Smooth muscle cell (in vitro differentiated cells): ENCODE results near the gene GATA2. TPM values are rescaled to one million over a fixed set of nuclear protein-coding genes. Genes with fewer than 3 reads are reported as not detected.

Experiments
- DNase-seq: peaks from one replicate; lab custom pipeline; 2025; ENCODE audit not compliant: unreplicated experiment; lab: John Stamatoyannopoulos, UW
- H2AFZ ChIP-seq: fragments of 200-600 bp; sonication (generic); 2 replicates; pipeline ENCODE4 v1.6.0; 2016; ENCODE audit warnings: antibody characterized with exemption, low read depth, mild to moderate bottlenecking
- H3F3A ChIP-seq: fragments of 200-600 bp; sonication (generic); 2 replicates; pipeline ENCODE4 v1.6.0; 2017; ENCODE audit warnings: antibody characterized with exemption, low read depth
- H3K27ac ChIP-seq: fragments of 200-600 bp; sonication (generic); 2 replicates; pipeline ENCODE4 v1.5.1; 2016; ENCODE audit warnings: low read depth, mild to moderate bottlenecking
- H3K27me3 ChIP-seq: fragments of 200-600 bp; sonication (generic); 2 replicates; pipeline ENCODE4 v1.6.1; 2016; ENCODE audit warnings: low read depth, mild to moderate bottlenecking
- H3K36me3 ChIP-seq: fragments of 200-600 bp; sonication (generic); 2 replicates; pipeline ENCODE4 v1.5.1; 2016; ENCODE audit warnings: low read depth
- H3K4me1 ChIP-seq: fragments of 200-600 bp; sonication (generic); 2 replicates; pipeline ENCODE4 v1.5.1; 2016; ENCODE audit warnings: low read depth
- H3K4me2 ChIP-seq: fragments of 200-600 bp; sonication (generic); 2 replicates; pipeline ENCODE4 v1.6.0; 2016; ENCODE audit warnings: mild to moderate bottlenecking
- H3K4me3 ChIP-seq: fragments of 200-600 bp; sonication (generic); 2 replicates; pipeline ENCODE4 v1.5.1; 2016; ENCODE audit warnings: mild to moderate bottlenecking
- H3K79me2 ChIP-seq: fragments of 200-600 bp; sonication (generic); 2 replicates; pipeline ENCODE4 v1.6.0; 2016; ENCODE audit warnings: low read depth, mild to moderate bottlenecking
- H3K9ac ChIP-seq: fragments of 200-600 bp; sonication (generic); 2 replicates; pipeline ENCODE4 v1.6.0; 2016; ENCODE audit warnings: low read depth
- H3K9me3 ChIP-seq: fragments of 200-600 bp; sonication (generic); replicated peaks from 2 replicates; pipeline ENCODE4 v1.5.1; 2016; ENCODE audit warnings: low read depth
- H4K20me1 ChIP-seq: fragments of 200-600 bp; sonication (generic); 2 replicates; pipeline ENCODE4 v1.6.0; 2016; ENCODE audit warnings: low read depth
- WGBS: methylation state at CpG from one replicate; pipeline ENCODE4 v1.1.7; 2016; ENCODE audit warnings: low lambda C conversion rate; 5-methylcytosine and 5-hydroxymethylcytosine counted together
- polyA plus RNA-seq: library from polyadenylated mRNA; unstranded; fragments of >200 nt; fragmentation: Nextera tagmentation; extraction: Ambion mirVana; gene quantifications from 2 replicates; pipeline ENCODE4 v1.2.1, GENCODE V29; 2016
- total RNA-seq: library from RNA; depleted of rRNA; stranded (reverse); fragments of >200 nt; gene quantifications from 2 replicates; pipeline ENCODE4 v1.2.3, GENCODE V29; 2014
- TF ChIP-seq, protein P1 (sequence below): fragments of 200-600 bp; sonication (generic); IDR thresholded peaks from 2 replicates; pipeline ENCODE4 v1.5.1; 2017; ENCODE audit warnings: borderline replicate concordance, mild to moderate bottlenecking, antibody characterized with exemption; ENCODE audit not compliant: insufficient read depth, poor library complexity, severe bottlenecking

GATA2 gene
- total and polyA plus RNA-seq, 2 experiments from 2014 or later: 5.8 to 6.8 TPM

DNA sequence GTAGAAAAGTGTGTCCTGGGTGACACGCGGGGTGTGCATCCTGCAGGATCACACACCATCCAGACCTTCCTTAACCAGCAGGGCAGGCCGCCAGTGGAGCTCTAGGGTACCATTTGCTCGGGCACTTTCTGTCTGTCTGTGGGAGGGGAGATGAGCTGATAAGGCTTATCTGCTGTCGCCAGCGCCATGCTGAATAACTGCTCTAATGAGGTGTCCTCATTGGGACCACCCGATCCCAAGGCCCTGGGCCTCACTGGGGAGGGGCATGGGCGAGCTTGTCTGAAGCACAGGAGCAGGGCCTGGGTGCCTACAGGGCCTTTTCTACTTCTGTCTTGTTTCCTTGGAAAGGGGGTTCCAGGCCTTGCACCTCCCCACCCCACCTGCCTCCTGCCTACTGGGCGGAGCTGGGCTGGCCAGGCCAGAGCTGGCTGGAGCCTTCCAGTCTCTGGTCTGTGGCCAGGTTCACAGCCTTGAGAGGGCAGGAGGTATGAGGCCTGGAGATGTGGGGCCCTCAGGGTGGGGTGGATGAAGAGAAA is 2.5 kb upstream of the GATA2 start:
- Histone ChIP-seq H2AFZ (no peak overlapping the region), H3K36me3 (no peaks in the 10 kb centered on the region), H3K79me2 (no peaks in the 10 kb centered on the region), H3K4me2 (no peak overlapping the region), H3F3A (peaks cover 6% of the 10 kb centered on the region), H4K20me1 (peaks cover 65% of the 10 kb centered on the region), H3K4me3 (no peak overlapping the region), H3K27ac (no peak overlapping the region), H3K4me1 (peaks cover 16% of the 10 kb centered on the region), H3K9ac (no peak overlapping the region), H3K27me3 (peaks cover 70% of the 10 kb centered on the region), H3K9me3 (no peaks in the 10 kb centered on the region)
- no peak for DNase-seq
- TF ChIP-seq, protein P1, sequence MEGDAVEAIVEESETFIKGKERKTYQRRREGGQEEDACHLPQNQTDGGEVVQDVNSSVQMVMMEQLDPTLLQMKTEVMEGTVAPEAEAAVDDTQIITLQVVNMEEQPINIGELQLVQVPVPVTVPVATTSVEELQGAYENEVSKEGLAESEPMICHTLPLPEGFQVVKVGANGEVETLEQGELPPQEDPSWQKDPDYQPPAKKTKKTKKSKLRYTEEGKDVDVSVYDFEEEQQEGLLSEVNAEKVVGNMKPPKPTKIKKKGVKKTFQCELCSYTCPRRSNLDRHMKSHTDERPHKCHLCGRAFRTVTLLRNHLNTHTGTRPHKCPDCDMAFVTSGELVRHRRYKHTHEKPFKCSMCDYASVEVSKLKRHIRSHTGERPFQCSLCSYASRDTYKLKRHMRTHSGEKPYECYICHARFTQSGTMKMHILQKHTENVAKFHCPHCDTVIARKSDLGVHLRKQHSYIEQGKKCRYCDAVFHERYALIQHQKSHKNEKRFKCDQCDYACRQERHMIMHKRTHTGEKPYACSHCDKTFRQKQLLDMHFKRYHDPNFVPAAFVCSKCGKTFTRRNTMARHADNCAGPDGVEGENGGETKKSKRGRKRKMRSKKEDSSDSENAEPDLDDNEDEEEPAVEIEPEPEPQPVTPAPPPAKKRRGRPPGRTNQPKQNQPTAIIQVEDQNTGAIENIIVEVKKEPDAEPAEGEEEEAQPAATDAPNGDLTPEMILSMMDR: no peak
- 78% methylated on average over 9 of the region's 9 CpGs for WGBS

DNA sequence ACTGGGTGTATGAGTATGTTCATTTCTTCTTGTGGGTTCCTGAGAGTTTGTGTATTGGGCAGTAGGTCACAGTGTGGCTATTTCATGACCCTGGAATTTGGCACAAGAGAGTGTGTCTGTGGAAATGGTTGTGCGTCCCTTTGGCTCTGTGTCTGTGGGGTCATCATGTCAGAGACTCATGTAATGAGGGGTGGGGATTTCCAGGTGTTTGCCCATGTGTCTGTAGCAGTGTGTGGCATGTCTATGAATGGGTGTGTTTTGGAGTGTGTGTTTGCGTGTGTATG is 1.3 kb upstream of the GATA2 start:
- H3K27ac ChIP-seq: no peak overlapping the region
- no peak overlapping the region for H3K4me2 ChIP-seq
- no peak overlapping the region for H3K9ac ChIP-seq
- H3K36me3 ChIP-seq: no peaks in the 10 kb centered on the region
- WGBS: 100% methylated on average over 2 of the region's 2 CpGs
- H3K27me3 ChIP-seq: peaks cover 80% of the 10 kb centered on the region
- DNase-seq: no peak
- peaks cover 70% of the 10 kb centered on the region for H4K20me1 ChIP-seq
- no peak overlapping the region for H2AFZ ChIP-seq
- H3K79me2 ChIP-seq: no peaks in the 10 kb centered on the region
- H3F3A ChIP-seq: peaks cover 6% of the 10 kb centered on the region
- no peak overlapping the region for H3K4me3 ChIP-seq
- peaks cover 27% of the 10 kb centered on the region for H3K4me1 ChIP-seq
- TF ChIP-seq, protein P1: no peak
- H3K9me3 ChIP-seq: no peaks in the 10 kb centered on the region

DNA sequence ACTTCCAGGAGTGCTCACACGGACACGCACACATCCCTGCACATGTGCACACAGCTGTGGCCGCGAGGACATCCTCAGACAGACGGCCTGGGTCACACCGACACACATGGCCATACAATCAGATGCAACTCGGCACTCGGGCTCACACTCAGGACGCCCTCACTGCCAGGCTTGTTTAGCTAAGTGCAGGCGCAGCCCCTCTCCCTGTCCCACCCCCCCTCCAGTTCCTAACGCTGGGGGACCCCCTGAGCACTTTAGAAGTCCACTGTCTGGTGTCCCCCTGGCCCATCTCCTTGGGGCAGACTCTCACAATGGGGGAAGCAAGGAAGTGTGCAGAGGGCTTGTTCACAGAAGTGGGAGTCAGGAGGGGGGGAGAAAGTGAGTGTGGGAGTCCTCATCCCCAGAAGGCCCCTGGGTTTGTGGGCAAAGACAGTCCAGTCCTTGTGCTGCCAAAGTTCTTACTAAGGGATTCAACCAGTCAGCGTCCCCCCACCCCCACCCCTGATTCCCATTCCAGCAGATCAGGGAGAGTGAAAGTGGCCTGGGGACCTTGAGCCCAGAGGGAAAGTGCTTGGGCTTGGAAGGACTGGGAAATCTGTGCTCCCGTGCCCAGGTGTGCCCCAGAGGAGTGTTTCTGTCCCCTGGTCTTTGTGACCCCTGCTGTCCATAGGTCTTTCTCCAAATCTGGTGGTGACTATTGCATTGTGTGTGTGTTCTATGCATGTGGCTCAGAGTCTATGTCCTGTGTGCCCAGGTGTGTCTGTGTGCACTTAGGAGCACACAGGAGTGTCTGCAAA is 767 bp upstream of the GATA2 start:
- no peak overlapping the region for H2AFZ ChIP-seq
- H3K9me3 ChIP-seq: no peaks in the 10 kb centered on the region
- no peak overlapping the region for H3K27ac ChIP-seq
- no peak overlapping the region for H3K4me3 ChIP-seq
- H3K9ac ChIP-seq: no peak overlapping the region
- no peak overlapping the region for H3K4me2 ChIP-seq
- H4K20me1 ChIP-seq: peaks cover 70% of the 10 kb centered on the region
- H3K36me3 ChIP-seq: no peaks in the 10 kb centered on the region
- DNase-seq: no peak
- H3F3A ChIP-seq: peaks cover 6% of the 10 kb centered on the region
- 30% methylated on average over 13 of the region's 13 CpGs for WGBS
- peaks cover 80% of the 10 kb centered on the region for H3K27me3 ChIP-seq
- H3K79me2 ChIP-seq: no peaks in the 10 kb centered on the region
- H3K4me1 ChIP-seq: peaks cover 31% of the 10 kb centered on the region
- TF ChIP-seq, protein P1: no peak
